BE2C (cell line): Measurements from ENCODE around the gene DSTN.
"Not testable (repeated sequence)": the region's sequence is repeated elsewhere in the genome, so short reads cannot be mapped to it uniquely, and the experiment has no call there.

ENCODE experiments used
- DNase-seq: peaks from one replicate; pipeline ENCODE4 v3.0.0-alpha.2; 2020
- H3K27me3 ChIP-seq: fragments of 250-450 bp; sonication (Bioruptor Pico); 2 replicates; pipeline ENCODE4 v1.5.1; 2020; ENCODE audit warnings: mild to moderate bottlenecking
- H3K36me3 ChIP-seq: fragments of 250-450 bp; sonication (Bioruptor Pico); 2 replicates; pipeline ENCODE4 v1.5.1; 2020; ENCODE audit warnings: mild to moderate bottlenecking
- H3K4me1 ChIP-seq: fragments of 250-450 bp; sonication (Bioruptor Pico); 2 replicates; pipeline ENCODE4 v1.5.1; 2020
- H3K4me3 ChIP-seq: 2 replicates; pipeline ENCODE4 v1.5.1; 2011; ENCODE audit warnings: low read depth, low read length
- H3K9me3 ChIP-seq: fragments of 250-450 bp; sonication (Bioruptor Pico); 2 replicates; pipeline ENCODE4 v1.5.1; 2020
- TF ChIP-seq, protein P1 (sequence below): IDR thresholded peaks from 2 replicates; pipeline ENCODE4 v1.5.1; 2012; ENCODE audit warnings: mild to moderate bottlenecking, low read depth, low read length

DSTN gene

DNA sequence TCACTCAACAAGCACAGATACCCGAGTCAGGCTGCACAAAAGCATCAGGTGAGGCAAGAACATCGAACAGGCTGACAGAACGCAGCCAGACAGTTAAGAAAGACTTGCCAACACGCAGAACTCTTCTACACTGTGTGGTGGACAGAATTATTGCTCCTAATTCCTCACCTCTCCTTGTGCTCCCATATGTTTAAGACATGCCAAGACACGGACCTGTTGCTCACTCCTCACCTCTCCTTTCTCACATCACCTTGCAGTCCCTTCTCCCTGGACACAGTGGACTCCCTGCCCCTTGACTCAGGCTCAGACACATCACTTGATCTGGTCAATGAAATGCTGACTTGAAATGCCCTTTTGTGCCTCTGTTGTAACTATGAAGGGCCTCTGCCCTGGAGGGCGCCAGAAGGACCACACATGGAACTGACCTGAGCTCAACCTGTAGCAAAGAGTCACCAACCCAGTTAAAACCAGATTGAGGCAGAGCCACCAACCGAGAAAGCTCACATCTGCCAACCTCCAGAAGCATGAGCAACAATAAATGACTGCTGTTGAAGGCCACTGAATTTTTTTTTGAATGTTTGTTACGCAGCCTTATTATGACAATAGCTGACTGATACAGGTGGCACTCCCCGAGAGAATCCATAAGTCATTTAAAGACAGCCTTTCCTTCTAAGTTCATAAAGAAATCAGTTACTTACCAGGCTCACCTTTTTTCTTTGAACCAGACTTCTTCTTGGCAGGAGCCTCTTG, 88.2 kb downstream of the DSTN start:
- DNase-seq: no peak
- TF ChIP-seq, protein P1, sequence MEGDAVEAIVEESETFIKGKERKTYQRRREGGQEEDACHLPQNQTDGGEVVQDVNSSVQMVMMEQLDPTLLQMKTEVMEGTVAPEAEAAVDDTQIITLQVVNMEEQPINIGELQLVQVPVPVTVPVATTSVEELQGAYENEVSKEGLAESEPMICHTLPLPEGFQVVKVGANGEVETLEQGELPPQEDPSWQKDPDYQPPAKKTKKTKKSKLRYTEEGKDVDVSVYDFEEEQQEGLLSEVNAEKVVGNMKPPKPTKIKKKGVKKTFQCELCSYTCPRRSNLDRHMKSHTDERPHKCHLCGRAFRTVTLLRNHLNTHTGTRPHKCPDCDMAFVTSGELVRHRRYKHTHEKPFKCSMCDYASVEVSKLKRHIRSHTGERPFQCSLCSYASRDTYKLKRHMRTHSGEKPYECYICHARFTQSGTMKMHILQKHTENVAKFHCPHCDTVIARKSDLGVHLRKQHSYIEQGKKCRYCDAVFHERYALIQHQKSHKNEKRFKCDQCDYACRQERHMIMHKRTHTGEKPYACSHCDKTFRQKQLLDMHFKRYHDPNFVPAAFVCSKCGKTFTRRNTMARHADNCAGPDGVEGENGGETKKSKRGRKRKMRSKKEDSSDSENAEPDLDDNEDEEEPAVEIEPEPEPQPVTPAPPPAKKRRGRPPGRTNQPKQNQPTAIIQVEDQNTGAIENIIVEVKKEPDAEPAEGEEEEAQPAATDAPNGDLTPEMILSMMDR: no peak
- Histone ChIP-seq H3K4me3 (no peak overlapping the region), H3K36me3 (no peaks in the 10 kb centered on the region), H3K27me3 (no peaks in the 10 kb centered on the region), H3K9me3 (no peaks in the 10 kb centered on the region), H3K4me1 (no peaks in the 10 kb centered on the region)

GRCh38 chr20:17658648-17658993, 88.7 kb downstream of the DSTN start:
- Histone ChIP-seq H3K36me3 (no peaks in the 10 kb centered on the region), H3K9me3 (no peaks in the 10 kb centered on the region), H3K4me1 (no peaks in the 10 kb centered on the region), H3K4me3 (no peak overlapping the region), H3K27me3 (no peaks in the 10 kb centered on the region)
- TF ChIP-seq, protein P1: no peak
- DNase-seq: no peak

- not testable (repeated sequence) for H3K36me3 ChIP-seq, H3K4me3 ChIP-seq, H3K9me3 ChIP-seq, H3K4me1 ChIP-seq, H3K27me3 ChIP-seq, DNase-seq
These were observed 89.5 kb downstream of the DSTN start for GRCh38 chr20:17659344-17659743.
